Thyroid gland (tissue), 4 donors: Measurements from ENCODE around the gene ELMO1.

ENCODE experiments used
- POLR2A ChIP-seq, 2 donors: fragments of 450-650 bp; IDR thresholded peaks; one replicate each; pipeline ENCODE4 v1.6.1; 2017; ENCODE audit warnings: antibody characterized with exemption in 2 of 2, mild to moderate bottlenecking in 2 of 2, moderate library complexity in 1 of 2
- TF ChIP-seq, protein P1 (sequence below), 6 experiments: fragments of 200-600 bp in 3 of 6; fragments of 450-650 bp in 3 of 6; sonication (generic) in 3 of 6; IDR thresholded peaks; one replicate each; pipeline ENCODE4 v1.5.1; 2016 to 2019; ENCODE audit warnings: antibody characterized with exemption in 6 of 6, mild to moderate bottlenecking in 2 of 6, inconsistent platforms in 1 of 6, moderate library complexity in 1 of 6

DNA sequence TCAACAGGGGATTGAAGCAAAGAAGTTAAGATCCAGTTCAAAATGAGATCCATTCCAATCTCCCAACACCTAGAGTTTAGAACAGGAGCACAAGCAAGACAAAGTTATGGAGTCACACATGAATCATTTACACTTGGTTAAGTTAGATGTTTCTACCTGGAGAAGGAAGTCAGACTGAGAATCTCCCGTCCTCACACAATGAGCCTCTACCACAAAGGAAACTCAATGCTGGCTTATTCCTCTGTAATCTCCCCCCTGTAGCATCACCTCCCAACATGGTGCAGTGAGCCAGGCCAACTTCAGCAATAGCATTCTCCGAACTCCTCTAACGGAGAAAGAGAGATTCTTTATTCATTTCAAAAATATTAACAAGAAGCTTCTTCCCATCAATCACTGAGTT lies 82.2 kb downstream of the ELMO1 start:
- TF ChIP-seq, protein P1, sequence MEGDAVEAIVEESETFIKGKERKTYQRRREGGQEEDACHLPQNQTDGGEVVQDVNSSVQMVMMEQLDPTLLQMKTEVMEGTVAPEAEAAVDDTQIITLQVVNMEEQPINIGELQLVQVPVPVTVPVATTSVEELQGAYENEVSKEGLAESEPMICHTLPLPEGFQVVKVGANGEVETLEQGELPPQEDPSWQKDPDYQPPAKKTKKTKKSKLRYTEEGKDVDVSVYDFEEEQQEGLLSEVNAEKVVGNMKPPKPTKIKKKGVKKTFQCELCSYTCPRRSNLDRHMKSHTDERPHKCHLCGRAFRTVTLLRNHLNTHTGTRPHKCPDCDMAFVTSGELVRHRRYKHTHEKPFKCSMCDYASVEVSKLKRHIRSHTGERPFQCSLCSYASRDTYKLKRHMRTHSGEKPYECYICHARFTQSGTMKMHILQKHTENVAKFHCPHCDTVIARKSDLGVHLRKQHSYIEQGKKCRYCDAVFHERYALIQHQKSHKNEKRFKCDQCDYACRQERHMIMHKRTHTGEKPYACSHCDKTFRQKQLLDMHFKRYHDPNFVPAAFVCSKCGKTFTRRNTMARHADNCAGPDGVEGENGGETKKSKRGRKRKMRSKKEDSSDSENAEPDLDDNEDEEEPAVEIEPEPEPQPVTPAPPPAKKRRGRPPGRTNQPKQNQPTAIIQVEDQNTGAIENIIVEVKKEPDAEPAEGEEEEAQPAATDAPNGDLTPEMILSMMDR (IDR thresholded peaks at IDR 0.05) = no peak
- no peak for TF ChIP-seq POLR2A (IDR thresholded peaks at IDR 0.05)
